WI38 (cell line): ENCODE data around the gene LMO7.
"Not testable (repeated sequence)": the region's sequence is repeated elsewhere in the genome, so short reads cannot be mapped to it uniquely, and the experiment has no call there.

ENCODE experiments used
- H3K4me3 ChIP-seq: 2 replicates; pipeline ENCODE4 v1.5.1; 2011; ENCODE audit warnings: low read depth, mild to moderate bottlenecking, control low read depth, low read length
- CTCF ChIP-seq: IDR thresholded peaks from 2 replicates; pipeline ENCODE4 v1.5.1; 2012; ENCODE audit warnings: low read depth, mild to moderate bottlenecking, control low read depth, low read length

LMO7 gene

GRCh38 chr13:75792526-75793187, 156.5 kb downstream of the LMO7 start:
- no peak for TF ChIP-seq CTCF
- no peak overlapping the region for H3K4me3 ChIP-seq

- not testable (repeated sequence) for H3K4me3 ChIP-seq
These were observed 157.0 kb downstream of the LMO7 start for GRCh38 chr13:75793188-75793567.

- TF ChIP-seq CTCF = no peak
- no peak overlapping the region for H3K4me3 ChIP-seq
These were observed 158.5 kb downstream of the LMO7 start for GRCh38 chr13:75794663-75795062.

GRCh38 chr13:75795274-75795673, 159.1 kb downstream of the LMO7 start:
- H3K4me3 ChIP-seq = no peak overlapping the region
- no peak for TF ChIP-seq CTCF

GRCh38 chr13:75796825-75797224, 160.7 kb downstream of the LMO7 start:
- no peak for TF ChIP-seq CTCF
- no peak overlapping the region for H3K4me3 ChIP-seq

- no peak for TF ChIP-seq CTCF
- H3K4me3 ChIP-seq = no peak overlapping the region
These were observed 161.1 kb downstream of the LMO7 start for GRCh38 chr13:75797239-75797638.

GRCh38 chr13:75797719-75798118, 161.6 kb downstream of the LMO7 start:
- no peak for TF ChIP-seq CTCF
- H3K4me3 ChIP-seq = no peak overlapping the region
